Activated CD8-positive, alpha-beta memory T cell treated with anti-CD3 and anti-CD28 coated beads for 36 hours (primary cell): Measurements from ENCODE around the gene PI4K2A. TPM values are rescaled to one million over a fixed set of nuclear protein-coding genes. Genes with fewer than 3 reads are reported as not detected.

Source experiments
- CTCF ChIA-PET: fragments of 350-600 bp; sonication (Branson Sonifier 250); formaldehyde crosslinking; loops from one replicate; lab custom pipeline; 2021; ENCODE audit warnings: antibody characterized with exemption; lab: Charles Lee
- POLR2A ChIA-PET: fragments of 350-600 bp; sonication (Branson Sonifier 250); formaldehyde crosslinking; loops from one replicate; lab custom pipeline; 2021; ENCODE audit warnings: antibody characterized with exemption; lab: Charles Lee
- total RNA-seq, 2 experiments: library from RNA; stranded (reverse); gene quantifications; one replicate each; pipeline ENCODE4 v1.2.3, GENCODE V29; 2021

PI4K2A gene
- total RNA-seq, result 10 to 100 TPM; 14.6 to 15.0 TPM

GRCh38 chr10:97640174-97640867 lies at the start of gene PI4K2A:
TSS of gene PI4K2A (plus strand) at chr10:97640671. CDS start at chr10:97640743, 72 bp downstream.
- ChIA-PET POLR2A (interaction anchor here (0.6 to 1.2 kb wide), 4 partner anchors 9 to 47 kb away, joined by 3 to 15 read pairs (median 6); partner anchors contain the start of gene AVPI1), CTCF (interaction anchor here (1.9 kb wide), 1 partner anchor 68 kb away, joined by 7 read pairs; the partner anchor contains the start of gene ANKRD2)

GRCh38 chr10:97590748-97591495 lies 49.5 kb upstream of the PI4K2A start:
- POLR2A ChIA-PET, result interaction anchor here (0.6 kb wide), 1 partner anchor 902 kb away, joined by 3 read pairs; no protein-coding TSS in a partner anchor
- CTCF ChIA-PET, result interaction anchor here (0.6 kb wide), 1 partner anchor 9 kb away, joined by 3 read pairs; no protein-coding TSS in a partner anchor

- ChIA-PET CTCF (interaction anchor here (1.0 kb wide), 1 partner anchor 15 kb away, joined by 3 read pairs; no protein-coding TSS in a partner anchor), POLR2A (no interaction called here)
Observed at GRCh38 chr10:97593421-97593820, 47.0 kb upstream of the PI4K2A start.

- ChIA-PET POLR2A (interaction anchor here (0.6 kb wide), 1 partner anchor 1143 kb away, joined by 3 read pairs; no protein-coding TSS in a partner anchor), CTCF (interaction anchor here (0.6 to 1.0 kb wide), 4 partner anchors 14 to 196 kb away, joined by 3 read pairs; no protein-coding TSS in a partner anchor)
Observed at GRCh38 chr10:97596101-97597082, 44.1 kb upstream of the PI4K2A start.

- POLR2A ChIA-PET, result no interaction called here
Observed at GRCh38 chr10:97597778-97598177, 42.7 kb upstream of the PI4K2A start.

GRCh38 chr10:97598407-97599271 lies 41.8 kb upstream of the PI4K2A start:
- POLR2A ChIA-PET, result no interaction called here
- CTCF ChIA-PET, result no interaction called here

More at GRCh38 chr10:97597778-97598177, 42.7 kb upstream of the PI4K2A start:
- CTCF ChIA-PET, result interaction anchor here (0.7 kb wide), 1 partner anchor 26 kb away, joined by 3 read pairs; no protein-coding TSS in a partner anchor

- CTCF ChIA-PET, result no interaction called here
Observed at GRCh38 chr10:97599272-97599619, 41.2 kb upstream of the PI4K2A start.

GRCh38 chr10:97600616-97601015 lies 39.9 kb upstream of the PI4K2A start:
- ChIA-PET POLR2A (no interaction called here), CTCF (interaction anchor here (1.2 kb wide), 1 partner anchor 10 kb away, joined by 3 read pairs; no protein-coding TSS in a partner anchor)

More at GRCh38 chr10:97599272-97599619, 41.2 kb upstream of the PI4K2A start:
- POLR2A ChIA-PET, result no interaction called here

- ChIA-PET POLR2A (no interaction called here), CTCF (no interaction called here)
Observed at GRCh38 chr10:97601268-97602215, 38.9 kb upstream of the PI4K2A start.

GRCh38 chr10:97607095-97607636 lies 33.3 kb upstream of the PI4K2A start:
- ChIA-PET CTCF (interaction anchor here (1.5 kb wide), 1 partner anchor 54 kb away, joined by 3 read pairs; no protein-coding TSS in a partner anchor), POLR2A (no interaction called here)

GRCh38 chr10:97608991-97609561 lies 31.4 kb upstream of the PI4K2A start:
- ChIA-PET POLR2A (no interaction called here), CTCF (interaction anchor here (1.4 kb wide), 1 partner anchor 15 kb away, joined by 3 read pairs; no protein-coding TSS in a partner anchor)

- CTCF ChIA-PET, result no interaction called here
- POLR2A ChIA-PET, result no interaction called here
Observed at GRCh38 chr10:97611473-97611872, 29.0 kb upstream of the PI4K2A start.

GRCh38 chr10:97612386-97612785 lies 28.1 kb upstream of the PI4K2A start:
- ChIA-PET POLR2A (no interaction called here), CTCF (no interaction called here)

GRCh38 chr10:97618285-97618684 lies 22.2 kb upstream of the PI4K2A start:
- ChIA-PET CTCF (no interaction called here), POLR2A (no interaction called here)

- ChIA-PET POLR2A (no interaction called here), CTCF (no interaction called here)
Observed at GRCh38 chr10:97618733-97619132, 21.7 kb upstream of the PI4K2A start.

GRCh38 chr10:97623277-97623676 lies 17.2 kb upstream of the PI4K2A start:
- ChIA-PET POLR2A (no interaction called here), CTCF (interaction anchor here (1.1 kb wide), 1 partner anchor 89 kb away, joined by 3 read pairs; no protein-coding TSS in a partner anchor)
